DOHH2 (cell line): Measurements from ENCODE around the gene DOLK.

Experiments used
- EZH2phosphoT487 ChIP-seq: fragments of 200-600 bp; sonication (generic); IDR thresholded peaks from 2 replicates; pipeline ENCODE4 v1.6.1; 2017; ENCODE audit warnings: borderline replicate concordance, mild to moderate bottlenecking, antibody characterized with exemption, low read length, moderate library complexity, mixed read lengths
- TF ChIP-seq, protein P1 (sequence below): fragments of 200-600 bp; sonication (generic); IDR thresholded peaks from one replicate; pipeline ENCODE4 v1.5.1; 2014; ENCODE audit warnings: antibody characterized with exemption, mild to moderate bottlenecking, low read depth, low read length; ENCODE audit not compliant: poor library complexity, severe bottlenecking

GRCh38 chr9:128919402-128920089 is 27.9 kb downstream of the DOLK start:
- TF ChIP-seq, protein P1, sequence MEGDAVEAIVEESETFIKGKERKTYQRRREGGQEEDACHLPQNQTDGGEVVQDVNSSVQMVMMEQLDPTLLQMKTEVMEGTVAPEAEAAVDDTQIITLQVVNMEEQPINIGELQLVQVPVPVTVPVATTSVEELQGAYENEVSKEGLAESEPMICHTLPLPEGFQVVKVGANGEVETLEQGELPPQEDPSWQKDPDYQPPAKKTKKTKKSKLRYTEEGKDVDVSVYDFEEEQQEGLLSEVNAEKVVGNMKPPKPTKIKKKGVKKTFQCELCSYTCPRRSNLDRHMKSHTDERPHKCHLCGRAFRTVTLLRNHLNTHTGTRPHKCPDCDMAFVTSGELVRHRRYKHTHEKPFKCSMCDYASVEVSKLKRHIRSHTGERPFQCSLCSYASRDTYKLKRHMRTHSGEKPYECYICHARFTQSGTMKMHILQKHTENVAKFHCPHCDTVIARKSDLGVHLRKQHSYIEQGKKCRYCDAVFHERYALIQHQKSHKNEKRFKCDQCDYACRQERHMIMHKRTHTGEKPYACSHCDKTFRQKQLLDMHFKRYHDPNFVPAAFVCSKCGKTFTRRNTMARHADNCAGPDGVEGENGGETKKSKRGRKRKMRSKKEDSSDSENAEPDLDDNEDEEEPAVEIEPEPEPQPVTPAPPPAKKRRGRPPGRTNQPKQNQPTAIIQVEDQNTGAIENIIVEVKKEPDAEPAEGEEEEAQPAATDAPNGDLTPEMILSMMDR: no peak
- TF ChIP-seq EZH2phosphoT487: no peak
